Tibial nerve (tissue), 4 donors: Measurements from ENCODE around the gene IL10RA. TPM values are rescaled to one million over a fixed set of nuclear protein-coding genes. Genes with fewer than 3 reads are reported as not detected.

Experiments used
- DNase-seq, 2 donors: peaks; one replicate each; pipeline ENCODE4 v3.0.0-alpha.2; 2019; ENCODE audit warnings: low spot score in 2 of 2
- H3K27ac ChIP-seq, 4 donors: fragments of 200-600 bp; sonication (generic) in 3 of 4; one replicate each; pipeline ENCODE4 v1.5.1; 2017 to 2019; ENCODE audit warnings: mild to moderate bottlenecking in 1 of 4
- H3K27me3 ChIP-seq, 2 donors: fragments of 200-600 bp; sonication (generic) in 1 of 2; one replicate each; pipeline versions ENCODE4 v1.5.1 to v1.6.0; 2017 to 2019
- H3K36me3 ChIP-seq, 3 donors: fragments of 200-600 bp; sonication (generic); one replicate each; pipeline ENCODE4 v1.5.1; 2018 to 2019
- H3K4me1 ChIP-seq, 4 donors: fragments of 200-600 bp; sonication (generic) in 3 of 4; one replicate each; pipeline ENCODE4 v1.5.1; 2017 to 2019
- H3K4me3 ChIP-seq, 4 donors: fragments of 200-600 bp; sonication (generic) in 3 of 4; one replicate each; pipeline ENCODE4 v1.5.1; 2017 to 2019; ENCODE audit warnings: mild to moderate bottlenecking in 1 of 4, moderate library complexity in 1 of 4
- H3K9me3 ChIP-seq, 4 donors: fragments of 200-600 bp; sonication (generic) in 3 of 4; one replicate each; pipeline ENCODE4 v1.5.1; 2017 to 2019
- CTCF ChIP-seq, 5 experiments: fragments of 200-600 bp in 3 of 5; fragments of 450-650 bp in 2 of 5; sonication (generic) in 3 of 5; IDR thresholded peaks; one replicate each; pipeline ENCODE4 v1.5.1; 2016 to 2019; ENCODE audit warnings: antibody characterized with exemption in 5 of 5, mild to moderate bottlenecking in 3 of 5, moderate library complexity in 2 of 5
- EP300 ChIP-seq, 2 donors: sonication (generic); formaldehyde crosslinking; IDR thresholded peaks; one replicate each; pipeline ENCODE4 v1.6.1; 2017; ENCODE audit warnings: antibody characterized with exemption in 2 of 2, mild to moderate bottlenecking in 1 of 2
- POLR2A ChIP-seq, 2 donors: fragments of 450-650 bp; IDR thresholded peaks; one replicate each; pipeline ENCODE4 v1.6.1; 2017; ENCODE audit warnings: antibody characterized with exemption in 2 of 2, mild to moderate bottlenecking in 2 of 2, moderate library complexity in 2 of 2
- WGBS, 2 donors: methylation state at CpG; one replicate each; pipeline ENCODE4 v1.1.5; 2018; 5-methylcytosine and 5-hydroxymethylcytosine counted together
- total RNA-seq, 4 donors: library from RNA; depleted of rRNA; stranded (reverse); fragments of >200 nt; gene quantifications; one replicate each; pipeline ENCODE4 v1.1.0, GENCODE V29; 2016

The IL10RA gene
- total RNA-seq, 4 donors from 2014 or later, result 16.7 to 42.0 (median 25.9) TPM

- no peak overlapping the region for H3K4me3 ChIP-seq
- H3K9me3 ChIP-seq, result no peaks in the 10 kb centered on the region
- TF ChIP-seq EP300 (IDR thresholded peaks at IDR 0.05) (no peak), POLR2A (IDR thresholded peaks at IDR 0.05) (no peak), CTCF (IDR thresholded peaks at IDR 0.05) (no peak)
- H3K4me1 ChIP-seq, result peaks cover 0 to 4% (median 0%) of the 10 kb centered on the region in 4 donors
- no peaks in the 10 kb centered on the region for H3K36me3 ChIP-seq
- no peak overlapping the region for H3K27ac ChIP-seq
- no peaks in the 10 kb centered on the region for H3K27me3 ChIP-seq
- WGBS, 2 donors, result 59 to 65% methylated on average over 11 of the region's 11 CpGs
- DNase-seq, result no peak
Observed at GRCh38 chr11:118048472-118049370, 62.5 kb downstream of the IL10RA start.

- 93% methylated on average over 6 of the region's 6 CpGs for WGBS, 2 donors
- H3K4me3 ChIP-seq, result no peak overlapping the region
- no peak for TF ChIP-seq EP300 (IDR thresholded peaks at IDR 0.05)
- no peak for TF ChIP-seq POLR2A (IDR thresholded peaks at IDR 0.05)
- TF ChIP-seq CTCF (IDR thresholded peaks at IDR 0.05), result no peak
- no peaks in the 10 kb centered on the region for H3K27me3 ChIP-seq
- DNase-seq, result no peak
- H3K27ac ChIP-seq, result no peak overlapping the region
- H3K36me3 ChIP-seq, result no peaks in the 10 kb centered on the region
- no peaks in the 10 kb centered on the region for H3K9me3 ChIP-seq
- peaks cover 0 to 4% (median 0%) of the 10 kb centered on the region in 4 donors for H3K4me1 ChIP-seq
Observed at GRCh38 chr11:118049771-118050170, 63.6 kb downstream of the IL10RA start.

- WGBS, 2 donors, result 88 to 89% methylated on average over 7 of the region's 7 CpGs
- DNase-seq, result no peak
- H3K4me1 ChIP-seq, result peaks cover 0 to 4% (median 0%) of the 10 kb centered on the region in 4 donors
- TF ChIP-seq POLR2A (IDR thresholded peaks at IDR 0.05), result no peak
- no peak for TF ChIP-seq CTCF (IDR thresholded peaks at IDR 0.05)
- H3K27me3 ChIP-seq, result no peaks in the 10 kb centered on the region
- no peak overlapping the region for H3K27ac ChIP-seq
- H3K36me3 ChIP-seq, result no peaks in the 10 kb centered on the region
- H3K4me3 ChIP-seq, result no peak overlapping the region
- no peaks in the 10 kb centered on the region for H3K9me3 ChIP-seq
Observed at GRCh38 chr11:118050208-118050891, 64.2 kb downstream of the IL10RA start.

Other genes starting within 250 kb of the IL10RA start
- gene DSCAML1, start 189.2 kb upstream of the IL10RA start, total RNA-seq, result 1 to 10 TPM in 1 of 4 donors, under 1 TPM in 3; 0.20 to 1.1 (median 0.36) TPM
- gene FXYD2, start 161.7 kb upstream of the IL10RA start, total RNA-seq, result 1 to 10 TPM in 2 of 4 donors, under 1 TPM in 2; 0.39 to 1.8 (median 0.96) TPM
- 10 to 100 TPM; 29.4 to 74.1 (median 65.7) TPM for gene FXYD6, start 109.7 kb upstream of the IL10RA start, total RNA-seq
- 1 to 10 TPM in 1 of 4 donors, under 1 TPM in 1, not detected in 2; 0.60 to 1.7 TPM for gene TMPRSS13, start 57.0 kb upstream of the IL10RA start, total RNA-seq
- not detected for gene TMPRSS4, start 90.7 kb downstream of the IL10RA start, total RNA-seq
- gene SMIM35, start 100.6 kb downstream of the IL10RA start, total RNA-seq, result not detected
- gene SCN4B, start 166.4 kb downstream of the IL10RA start, total RNA-seq, result 1 to 10 TPM in 2 of 4 donors, under 1 TPM in 2; 0.66 to 4.1 (median 1.1) TPM
- 1 to 10 TPM in 1 of 4 donors, under 1 TPM in 2, not detected in 1; 0.78 to 1.3 (median 0.87) TPM for gene SCN2B, start 190.2 kb downstream of the IL10RA start, total RNA-seq
- 1 to 10 TPM in 3 of 4 donors, under 1 TPM in 1; 0.60 to 4.5 (median 3.9) TPM for gene JAML, start 238.6 kb downstream of the IL10RA start, total RNA-seq